Measurements from ENCODE around the gene PPFIA1. TPM values are rescaled to one million over a fixed set of nuclear protein-coding genes. Genes with fewer than 3 reads are reported as not detected.
"Not testable (repeated sequence)": the region's sequence is repeated elsewhere in the genome, so short reads cannot be mapped to it uniquely, and the experiment has no call there.

PPFIA1 gene
- total and polyA plus RNA-seq, 8 donors, result 14.9 to 28.7 (median 21.1) TPM

DNA sequence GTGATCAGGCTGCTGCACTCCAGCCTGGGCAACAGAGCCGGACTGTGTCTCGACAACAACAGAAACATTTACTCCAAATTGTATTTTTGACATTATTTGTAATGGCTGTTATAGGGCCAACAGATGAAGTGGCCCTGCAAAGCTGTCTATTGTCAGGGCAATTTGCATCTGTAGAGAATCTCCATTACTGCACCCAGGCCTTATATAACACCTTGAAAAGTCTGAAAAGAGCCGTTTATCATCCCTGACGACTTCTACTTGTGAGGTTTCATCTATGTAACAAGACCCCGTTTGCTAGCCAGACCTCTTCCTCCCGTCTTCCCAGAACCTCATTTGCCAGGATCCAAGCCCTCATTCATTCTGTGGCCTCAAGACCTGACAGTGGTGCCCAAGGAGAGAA, 118.7 kb downstream of the PPFIA1 start:
- Histone ChIP-seq H3K4me3 (no peak overlapping the region), H3K36me3 (peaks cover 0 to 4% (median 0%) of the 10 kb centered on the region in 3 donors), H3K9me3 (no peaks in the 10 kb centered on the region), H3K4me1 (no peaks in the 10 kb centered on the region), H3K27ac (no peak overlapping the region), H3K27me3 (no peaks in the 10 kb centered on the region)
- WGBS, 2 donors, result 90 to 91% methylated on average over 6 of the region's 6 CpGs
- intact Hi-C loops (cut with DNase I), result no loop called here
- ATAC-seq, result no peak
- TF ChIP-seq, protein P1, sequence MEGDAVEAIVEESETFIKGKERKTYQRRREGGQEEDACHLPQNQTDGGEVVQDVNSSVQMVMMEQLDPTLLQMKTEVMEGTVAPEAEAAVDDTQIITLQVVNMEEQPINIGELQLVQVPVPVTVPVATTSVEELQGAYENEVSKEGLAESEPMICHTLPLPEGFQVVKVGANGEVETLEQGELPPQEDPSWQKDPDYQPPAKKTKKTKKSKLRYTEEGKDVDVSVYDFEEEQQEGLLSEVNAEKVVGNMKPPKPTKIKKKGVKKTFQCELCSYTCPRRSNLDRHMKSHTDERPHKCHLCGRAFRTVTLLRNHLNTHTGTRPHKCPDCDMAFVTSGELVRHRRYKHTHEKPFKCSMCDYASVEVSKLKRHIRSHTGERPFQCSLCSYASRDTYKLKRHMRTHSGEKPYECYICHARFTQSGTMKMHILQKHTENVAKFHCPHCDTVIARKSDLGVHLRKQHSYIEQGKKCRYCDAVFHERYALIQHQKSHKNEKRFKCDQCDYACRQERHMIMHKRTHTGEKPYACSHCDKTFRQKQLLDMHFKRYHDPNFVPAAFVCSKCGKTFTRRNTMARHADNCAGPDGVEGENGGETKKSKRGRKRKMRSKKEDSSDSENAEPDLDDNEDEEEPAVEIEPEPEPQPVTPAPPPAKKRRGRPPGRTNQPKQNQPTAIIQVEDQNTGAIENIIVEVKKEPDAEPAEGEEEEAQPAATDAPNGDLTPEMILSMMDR (IDR thresholded peaks at IDR 0.05), result no peak
- FAIRE-seq, result no peak
- no peak for DNase-seq

DNA sequence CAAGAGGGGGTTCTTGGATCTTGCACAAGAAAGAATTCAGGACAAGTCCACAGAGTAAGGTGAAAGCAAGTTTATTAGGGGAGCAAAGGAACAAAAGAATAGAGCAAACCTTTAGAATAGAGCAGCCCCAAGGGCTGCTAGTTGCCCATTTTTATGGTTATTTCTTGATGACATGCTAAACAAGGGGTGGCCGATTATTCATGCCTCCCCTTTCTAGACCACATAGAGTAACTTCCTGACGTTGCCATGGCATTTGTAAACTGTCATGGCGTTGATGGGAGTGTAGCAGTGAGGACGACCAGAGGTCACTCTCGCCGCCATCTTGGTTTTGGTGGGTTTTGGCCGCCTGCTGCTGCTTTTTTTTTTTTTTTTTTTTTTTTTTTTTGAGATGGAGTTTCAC, 120.4 kb downstream of the PPFIA1 start:
- ATAC-seq; H3K27ac ChIP-seq; H3K4me1 ChIP-seq; DNase-seq; H3K36me3 ChIP-seq; intact Hi-C loops (cut with DNase I); H3K9me3 ChIP-seq; FAIRE-seq; H3K27me3 ChIP-seq; H3K4me3 ChIP-seq: not testable (repeated sequence)
- WGBS, 2 donors, result 96 to 98% methylated on average over 7 of the region's 7 CpGs

DNA sequence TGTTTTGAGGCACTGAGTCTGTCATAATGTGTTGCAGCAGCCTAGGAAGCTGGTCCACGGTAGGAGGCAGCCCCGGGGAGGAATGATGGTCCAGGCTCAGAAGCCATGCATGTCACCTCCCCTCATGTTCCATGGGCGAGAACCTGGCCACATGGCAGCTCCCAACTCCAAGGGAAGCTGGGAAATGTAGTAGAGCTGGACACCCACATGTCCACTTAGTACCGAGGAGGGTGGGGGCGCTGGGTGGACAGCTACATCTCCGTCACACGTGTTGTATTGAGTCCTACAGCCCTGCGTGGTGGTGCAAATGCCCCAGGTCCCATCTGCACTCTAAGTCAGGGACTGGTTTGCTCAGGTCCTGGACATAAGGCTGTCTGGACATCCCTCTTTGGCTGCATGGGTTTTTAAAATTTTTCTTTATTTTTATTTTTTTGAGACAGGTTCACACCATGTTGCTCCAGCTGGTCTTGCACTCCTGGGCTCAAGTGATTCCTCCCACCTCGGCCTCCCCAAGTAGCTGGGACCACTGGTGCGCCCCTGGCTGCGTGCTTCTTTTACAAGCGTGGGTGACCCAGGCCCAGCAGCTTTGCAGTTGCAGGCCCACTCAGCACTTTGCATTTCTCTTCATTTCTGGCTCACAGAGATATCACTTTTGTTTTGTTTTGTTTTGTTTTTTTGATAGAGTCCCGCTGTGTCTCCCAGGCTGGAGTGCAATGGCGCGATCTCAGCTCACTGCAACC, 123.9 kb downstream of the PPFIA1 start:
- ATAC-seq, result no peak
- no peak overlapping the region for H3K4me3 ChIP-seq
- TF ChIP-seq, protein P1 (IDR thresholded peaks at IDR 0.05), result no peak
- H3K27me3 ChIP-seq, result no peaks in the 10 kb centered on the region
- DNase-seq, result peak in 1 of 6 donors; percentile 43
- intact Hi-C loops (cut with DNase I), result no loop called here
- H3K27ac ChIP-seq, result no peak overlapping the region
- H3K4me1 ChIP-seq, result peaks cover 0 to 5% (median 0%) of the 10 kb centered on the region in 3 donors
- FAIRE-seq, result no peak
- H3K36me3 ChIP-seq, result no peaks in the 10 kb centered on the region
- 91 to 93% methylated on average over 15 of the region's 15 CpGs for WGBS, 2 donors
- no peaks in the 10 kb centered on the region for H3K9me3 ChIP-seq

DNA sequence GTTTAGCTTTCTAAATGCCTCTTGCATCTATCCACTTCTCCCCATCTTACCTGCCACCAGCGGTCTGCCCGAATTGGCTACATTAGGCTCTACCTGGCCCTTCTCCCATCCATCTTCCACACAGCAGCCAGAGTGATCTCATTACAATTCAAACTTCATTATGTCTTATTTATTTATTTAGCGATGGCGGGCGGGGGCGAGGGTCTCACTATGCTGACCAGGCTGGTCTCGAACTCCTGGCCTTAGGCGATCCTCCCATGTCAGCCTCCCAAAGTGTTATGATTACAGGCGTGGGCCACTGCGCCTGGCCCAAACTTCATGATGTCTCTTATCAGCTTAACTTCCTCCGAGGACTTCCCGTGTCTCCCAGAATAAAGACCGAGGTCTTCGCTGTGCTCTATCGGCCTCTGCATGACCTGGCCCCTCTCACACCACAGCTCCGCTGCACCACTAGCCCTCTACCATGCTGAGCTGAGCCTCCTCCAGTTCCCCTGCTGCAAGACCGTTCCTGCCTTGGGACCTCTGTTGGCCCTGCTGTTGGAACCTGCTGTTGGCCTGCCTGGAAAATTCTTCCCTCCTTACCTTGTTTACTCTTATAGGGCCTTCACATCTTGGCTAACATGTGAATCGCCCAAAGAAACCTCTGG, 127.0 kb downstream of the PPFIA1 start:
- Histone ChIP-seq H3K4me1 (peaks cover 0 to 15% (median 9%) of the 10 kb centered on the region in 3 donors), H3K27ac (peak overlapping the region; percentile 44 to 87 (median 70)), H3K9me3 (no peaks in the 10 kb centered on the region), H3K27me3 (no peaks in the 10 kb centered on the region), H3K4me3 (peak overlapping the region; percentile 59 to 95 (median 85)), H3K36me3 (no peaks in the 10 kb centered on the region)
- 37 to 43% methylated on average over 18 of the region's 18 CpGs for WGBS, 2 donors
- intact Hi-C loops (cut with DNase I), result no loop called here
- TF ChIP-seq, protein P1 (IDR thresholded peaks at IDR 0.05), result no peak
- DNase-seq, result peak in 3 of 6 donors; percentile 9 to 37 (median 29)
- no peak for FAIRE-seq
- ATAC-seq, result peak; percentile 15 to 40 (median 26)

DNA sequence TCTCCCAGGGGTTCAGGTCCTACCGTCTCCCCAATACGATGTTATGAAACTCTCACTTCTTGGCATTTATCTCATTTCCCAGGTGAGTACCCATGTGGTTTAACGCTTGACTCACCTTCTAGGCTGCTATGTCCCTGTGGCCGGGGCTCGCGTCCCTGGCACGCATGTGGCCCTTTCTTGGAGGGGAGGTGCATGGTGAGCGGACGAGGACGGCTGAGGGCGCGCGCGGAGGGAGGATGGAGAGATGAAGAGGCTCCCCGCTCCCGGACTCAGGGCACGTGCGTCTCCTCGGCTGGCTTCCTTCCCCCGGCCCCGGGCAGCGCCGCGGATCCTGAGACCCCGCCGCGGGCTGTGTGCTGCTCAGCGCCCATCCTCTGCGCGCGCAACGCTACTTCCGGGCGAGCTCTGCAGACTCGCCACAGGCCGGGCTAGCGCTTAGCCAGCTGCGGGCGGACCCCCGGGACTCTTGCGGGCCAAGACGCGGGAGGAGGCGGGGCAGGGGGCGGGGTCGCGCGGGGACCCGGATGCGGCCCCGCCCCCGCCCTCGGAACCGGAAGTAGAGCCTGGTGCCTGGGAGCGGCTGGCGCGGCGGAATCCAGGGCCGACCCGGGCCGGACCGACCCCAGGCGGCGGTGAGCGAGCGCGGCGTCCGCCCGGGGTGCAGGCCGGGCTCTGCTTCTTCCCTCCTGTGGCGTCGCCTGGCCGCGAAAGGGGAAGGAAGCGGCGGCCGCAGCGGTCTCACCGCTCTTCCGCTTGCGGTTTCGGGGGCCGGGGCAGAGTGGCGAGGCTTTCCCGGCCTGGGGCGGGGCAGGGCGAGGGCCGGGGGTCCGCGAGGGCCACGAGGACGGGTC, 127.7 kb downstream of the PPFIA1 start, which contains the start of gene CTTN:
TSS of gene CTTN (plus strand) at position 547 of the 851 bp plus-strand sequence. CDS start 8,769 bp downstream, outside the sequence.
- ATAC-seq (peak; percentile 86 to 93 (median 90)), DNase-seq (peak; percentile 71 to 93 (median 87))
- intact Hi-C loops (cut with DNase I), result no loop called here

More for the DNA sequence above, 127.7 kb downstream of the PPFIA1 start, which contains the start of gene CTTN:
- H3K9me3 ChIP-seq, result no peaks in the 10 kb centered on the region
- FAIRE-seq, result no peak
- TF ChIP-seq, protein P1 (IDR thresholded peaks at IDR 0.05), result no peak
- H3K27ac ChIP-seq, result peak within 1 kb of the TSS; percentile 44 to 87 (median 70)
- H3K4me1 ChIP-seq, result peaks cover 0 to 15% (median 9%) of the 10 kb centered on the region in 3 donors
- H3K36me3 ChIP-seq, result no peaks in the 10 kb centered on the region
- 0% methylated on average over 60 to 93 of the region's 93 CpGs for WGBS, 2 donors
- H3K27me3 ChIP-seq, result no peaks in the 10 kb centered on the region
- peak within 1 kb of the TSS; percentile 59 to 95 (median 85) for H3K4me3 ChIP-seq
